NCI-H2081 treated with DMSO at 0.1 percent for 48 hours (cell line): ENCODE results near the gene ALKBH3.

Experiments
- DNase-seq: peaks from one replicate; lab custom pipeline; 2025; lab: John Stamatoyannopoulos, UW

The ALKBH3 gene

DNA sequence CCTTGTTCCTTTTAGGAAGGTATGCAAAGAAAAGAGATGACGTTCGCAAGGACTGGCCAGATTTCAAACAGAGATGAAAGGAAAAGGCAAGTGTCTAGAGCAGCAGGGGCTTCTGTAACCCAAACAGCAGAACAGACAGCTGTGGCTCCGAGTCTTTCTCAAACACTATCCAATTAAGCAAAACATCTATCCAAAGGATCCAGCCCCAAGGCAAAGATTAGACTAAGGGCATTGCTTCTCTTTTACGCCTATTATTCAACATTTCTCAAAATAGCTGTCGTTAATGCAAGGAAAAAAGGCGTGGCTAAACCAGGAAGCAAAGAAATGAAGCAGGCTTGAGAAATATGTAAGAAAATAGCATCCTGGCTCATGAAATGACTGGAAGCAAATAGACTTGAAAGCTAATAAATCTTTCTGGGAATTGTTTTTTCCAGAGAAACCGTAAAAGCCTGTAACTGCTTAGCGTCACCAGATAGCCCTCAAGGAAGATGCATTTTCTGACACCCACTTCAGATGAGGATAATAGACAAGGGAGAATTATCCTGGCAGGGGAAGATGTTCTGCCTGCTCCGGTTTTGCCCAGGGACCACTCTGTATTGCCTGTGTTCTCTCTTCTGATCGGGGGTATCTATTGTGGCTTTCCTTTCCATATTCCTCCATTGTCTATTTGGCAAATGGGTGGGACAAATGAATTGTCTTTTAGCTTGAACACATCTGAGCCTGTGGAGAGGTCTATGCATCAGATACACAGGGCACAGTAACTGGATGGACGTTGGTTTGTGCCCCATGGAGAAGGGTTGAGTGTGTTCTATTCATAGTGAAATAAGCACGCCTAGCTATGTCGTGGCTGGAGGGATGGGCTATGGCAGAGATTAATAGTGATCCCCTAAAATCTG, 82.0 kb downstream of the ALKBH3 start:
- no peak for DNase-seq

GRCh38 chr11:43963279-43963620, 82.6 kb downstream of the ALKBH3 start:
- no peak for DNase-seq

GRCh38 chr11:43967661-43968060, 87.0 kb downstream of the ALKBH3 start:
- DNase-seq = no peak

DNA sequence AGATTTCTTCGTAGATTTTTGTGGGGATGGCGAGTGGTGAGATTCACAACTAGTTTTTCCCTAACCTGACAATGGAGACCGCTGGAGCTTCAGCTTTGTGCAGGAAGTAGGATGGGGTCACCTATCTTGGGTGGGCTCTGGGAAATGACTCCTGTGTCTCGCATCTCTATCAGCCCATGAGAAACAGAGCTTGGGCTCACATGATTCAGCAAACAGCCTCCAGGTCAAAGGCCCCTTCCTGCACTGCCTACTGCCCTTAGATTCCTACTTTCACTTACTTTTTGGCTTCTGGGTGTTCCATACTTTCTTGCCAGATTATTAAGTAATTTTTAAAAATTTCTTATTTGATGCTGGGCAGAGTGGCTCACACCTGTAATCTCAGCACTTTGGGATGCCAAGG, 88.1 kb downstream of the ALKBH3 start:
- DNase-seq = no peak

DNA sequence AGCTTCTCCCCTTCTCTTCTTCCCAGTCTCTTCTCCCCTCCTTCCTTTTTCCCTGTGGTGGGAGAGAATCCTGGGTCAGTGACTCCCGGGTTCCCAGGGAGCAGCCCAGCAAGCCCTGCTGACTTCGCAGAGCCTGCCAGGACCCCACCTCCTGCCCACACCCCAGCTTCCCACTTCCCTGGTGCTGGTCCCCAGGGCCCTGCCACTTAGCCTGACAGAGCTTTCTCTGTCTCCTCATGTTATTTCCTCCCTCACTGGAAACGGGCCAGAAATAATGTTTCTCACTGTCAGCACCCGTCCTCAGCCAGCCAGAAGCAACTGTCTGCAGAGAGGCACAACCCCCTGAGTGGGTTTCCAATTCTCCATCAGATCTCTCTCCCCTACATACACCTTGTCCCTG, 88.9 kb downstream of the ALKBH3 start:
- DNase-seq = no peak
